ENCODE data around the gene TTC7B. TPM values are rescaled to one million over a fixed set of nuclear protein-coding genes. Genes with fewer than 3 reads are reported as not detected.
A peak's percentile ranks its signal among the peaks of the same experiment; 100 is the strongest.

Gene TTC7B
- total RNA-seq, 1 experiment from 2014 or later, result 9.6 TPM

DNA sequence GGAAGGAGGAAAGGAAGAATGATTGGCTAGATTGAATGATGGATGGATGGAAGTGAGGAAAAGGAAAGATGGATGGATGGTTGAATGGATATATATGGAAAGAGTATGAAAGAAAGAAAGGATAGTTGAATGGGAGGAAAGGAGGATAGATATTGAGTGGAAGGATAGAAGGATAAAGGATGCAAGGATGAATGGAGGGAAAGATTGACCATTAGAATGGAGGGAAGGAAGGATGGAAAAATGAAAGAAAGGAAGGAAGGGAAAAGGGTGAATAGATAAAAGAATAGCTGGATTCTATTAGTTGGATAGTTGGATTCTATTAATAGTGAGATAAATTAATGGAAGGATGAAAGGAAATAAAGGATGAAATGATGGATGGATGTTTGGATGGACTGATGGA, 313.5 kb downstream of the TTC7B start:
- TF ChIP-seq, protein P1, sequence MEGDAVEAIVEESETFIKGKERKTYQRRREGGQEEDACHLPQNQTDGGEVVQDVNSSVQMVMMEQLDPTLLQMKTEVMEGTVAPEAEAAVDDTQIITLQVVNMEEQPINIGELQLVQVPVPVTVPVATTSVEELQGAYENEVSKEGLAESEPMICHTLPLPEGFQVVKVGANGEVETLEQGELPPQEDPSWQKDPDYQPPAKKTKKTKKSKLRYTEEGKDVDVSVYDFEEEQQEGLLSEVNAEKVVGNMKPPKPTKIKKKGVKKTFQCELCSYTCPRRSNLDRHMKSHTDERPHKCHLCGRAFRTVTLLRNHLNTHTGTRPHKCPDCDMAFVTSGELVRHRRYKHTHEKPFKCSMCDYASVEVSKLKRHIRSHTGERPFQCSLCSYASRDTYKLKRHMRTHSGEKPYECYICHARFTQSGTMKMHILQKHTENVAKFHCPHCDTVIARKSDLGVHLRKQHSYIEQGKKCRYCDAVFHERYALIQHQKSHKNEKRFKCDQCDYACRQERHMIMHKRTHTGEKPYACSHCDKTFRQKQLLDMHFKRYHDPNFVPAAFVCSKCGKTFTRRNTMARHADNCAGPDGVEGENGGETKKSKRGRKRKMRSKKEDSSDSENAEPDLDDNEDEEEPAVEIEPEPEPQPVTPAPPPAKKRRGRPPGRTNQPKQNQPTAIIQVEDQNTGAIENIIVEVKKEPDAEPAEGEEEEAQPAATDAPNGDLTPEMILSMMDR (IDR thresholded peaks at IDR 0.05; ENCODE audit: unreplicated experiment), result no peak
- no peak for DNase-seq
- H3K27me3 Mint-ChIP-seq (ENCODE audit: unreplicated experiment), result peaks cover 13% of the 10 kb centered on the region
- H3K27ac Mint-ChIP-seq (ENCODE audit: unreplicated experiment), result peak overlapping the region; percentile 1
- CTCF ChIA-PET, result no interaction called here
- no TSS peak for BruUV-seq (replicated peaks)
- intact Hi-C loops (cut with micrococcal nuclease; ENCODE audit: unreplicated experiment), result no loop called here
- peaks cover 34% of the 10 kb centered on the region for H3K4me1 Mint-ChIP-seq (ENCODE audit: low read depth, unreplicated experiment)
- peaks cover 12% of the 10 kb centered on the region for H3K36me3 Mint-ChIP-seq (ENCODE audit: insufficient read depth, unreplicated experiment)
- no peaks in the 10 kb centered on the region for H3K9me3 Mint-ChIP-seq (ENCODE audit: low read depth, unreplicated experiment)
- no peak overlapping the region for H3K4me3 Mint-ChIP-seq (ENCODE audit: low read depth, unreplicated experiment)

DNA sequence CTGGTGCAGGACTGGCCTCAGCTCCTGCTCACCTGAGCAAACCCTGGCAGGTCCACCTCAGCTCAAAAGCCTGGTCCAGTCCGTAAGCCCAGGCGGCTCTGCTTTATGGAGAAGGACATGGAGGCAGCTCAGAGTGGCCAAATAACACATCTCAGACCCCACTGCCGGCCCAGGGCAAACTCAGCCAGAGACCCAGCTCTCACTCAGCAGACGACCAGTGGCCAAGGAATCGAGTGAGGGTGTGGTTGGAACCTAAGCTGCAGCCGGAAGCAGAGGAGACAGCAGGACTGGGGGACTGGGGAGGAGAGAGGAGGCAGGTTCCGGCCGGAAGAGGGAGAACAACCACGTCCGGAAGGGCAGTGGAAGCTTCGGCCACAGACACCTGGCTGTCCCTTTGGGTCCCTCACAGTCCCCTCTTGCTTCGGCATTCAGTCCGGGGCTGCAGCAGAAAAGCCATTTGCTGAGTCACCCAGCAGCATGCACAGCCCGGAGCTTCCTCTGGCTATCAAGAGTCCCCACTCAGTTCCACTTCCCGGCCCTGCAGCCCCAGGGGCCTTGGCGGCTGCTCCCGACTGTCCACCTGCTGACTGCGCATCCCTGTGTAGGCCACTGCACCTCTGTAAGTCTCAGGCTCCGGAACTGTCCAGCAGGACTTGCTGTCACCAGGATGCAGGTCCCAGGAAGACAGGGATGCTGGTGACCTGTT, 315.4 kb downstream of the TTC7B start:
- peaks cover 15% of the 10 kb centered on the region for H3K27me3 Mint-ChIP-seq (ENCODE audit: unreplicated experiment)
- CTCF ChIA-PET, result no interaction called here
- no peak overlapping the region for H3K27ac Mint-ChIP-seq (ENCODE audit: unreplicated experiment)
- peaks cover 12% of the 10 kb centered on the region for H3K36me3 Mint-ChIP-seq (ENCODE audit: insufficient read depth, unreplicated experiment)
- peak; percentile 46 for DNase-seq
- TF ChIP-seq, protein P1 (IDR thresholded peaks at IDR 0.05; ENCODE audit: unreplicated experiment), result no peak
- H3K4me3 Mint-ChIP-seq (ENCODE audit: low read depth, unreplicated experiment), result no peak overlapping the region
- no TSS peak for BruUV-seq (replicated peaks)
- intact Hi-C loops (cut with micrococcal nuclease; ENCODE audit: unreplicated experiment), result no loop called here
- H3K4me1 Mint-ChIP-seq (ENCODE audit: low read depth, unreplicated experiment), result peaks cover 29% of the 10 kb centered on the region
- H3K9me3 Mint-ChIP-seq (ENCODE audit: low read depth, unreplicated experiment), result no peaks in the 10 kb centered on the region

DNA sequence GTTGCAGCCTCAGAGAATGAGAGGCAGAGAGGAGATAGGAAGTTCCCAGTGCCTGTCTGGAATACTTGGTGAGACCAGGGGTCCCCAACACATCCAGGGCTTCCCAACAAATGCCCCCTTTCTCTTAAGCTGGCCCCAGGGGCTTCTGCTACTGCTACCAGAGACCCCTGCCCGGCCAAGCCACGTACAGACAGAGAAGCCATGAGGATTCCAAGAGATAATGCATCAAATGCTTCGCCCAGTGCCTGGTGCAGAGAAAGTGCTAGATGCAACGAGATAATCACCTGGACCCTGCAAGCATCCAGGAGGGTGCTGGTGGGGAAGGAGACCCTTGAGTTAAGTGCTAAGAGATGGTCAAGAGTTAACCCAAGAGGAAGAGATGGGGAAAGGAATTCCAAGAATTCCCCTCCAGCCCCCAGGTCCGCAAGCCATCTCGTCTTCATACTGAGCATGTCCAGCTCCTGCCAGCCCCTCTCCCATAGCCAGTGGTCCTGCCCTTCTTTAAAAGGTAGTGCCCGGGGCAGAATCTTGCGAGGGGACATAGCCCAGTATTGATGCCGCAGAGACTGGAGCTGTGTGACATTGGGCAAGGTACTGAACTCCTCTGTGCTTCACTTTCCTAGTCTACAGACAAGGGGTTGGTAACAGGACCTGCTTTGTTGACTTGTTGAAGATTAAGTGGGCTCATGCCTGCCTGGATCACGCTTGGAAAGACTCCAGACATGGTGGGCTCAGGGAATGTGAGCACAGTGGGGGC, 316.1 kb downstream of the TTC7B start:
- no peak for DNase-seq
- TF ChIP-seq, protein P1 (IDR thresholded peaks at IDR 0.05; ENCODE audit: unreplicated experiment), result no peak
- H3K9me3 Mint-ChIP-seq (ENCODE audit: low read depth, unreplicated experiment), result no peaks in the 10 kb centered on the region
- peaks cover 12% of the 10 kb centered on the region for H3K36me3 Mint-ChIP-seq (ENCODE audit: insufficient read depth, unreplicated experiment)
- peaks cover 29% of the 10 kb centered on the region for H3K4me1 Mint-ChIP-seq (ENCODE audit: low read depth, unreplicated experiment)
- CTCF ChIA-PET, result no interaction called here
- intact Hi-C loops (cut with micrococcal nuclease; ENCODE audit: unreplicated experiment), result no loop called here
- H3K4me3 Mint-ChIP-seq (ENCODE audit: low read depth, unreplicated experiment), result no peak overlapping the region
- peaks cover 15% of the 10 kb centered on the region for H3K27me3 Mint-ChIP-seq (ENCODE audit: unreplicated experiment)
- BruUV-seq (replicated peaks), result no TSS peak
- no peak overlapping the region for H3K27ac Mint-ChIP-seq (ENCODE audit: unreplicated experiment)

DNA sequence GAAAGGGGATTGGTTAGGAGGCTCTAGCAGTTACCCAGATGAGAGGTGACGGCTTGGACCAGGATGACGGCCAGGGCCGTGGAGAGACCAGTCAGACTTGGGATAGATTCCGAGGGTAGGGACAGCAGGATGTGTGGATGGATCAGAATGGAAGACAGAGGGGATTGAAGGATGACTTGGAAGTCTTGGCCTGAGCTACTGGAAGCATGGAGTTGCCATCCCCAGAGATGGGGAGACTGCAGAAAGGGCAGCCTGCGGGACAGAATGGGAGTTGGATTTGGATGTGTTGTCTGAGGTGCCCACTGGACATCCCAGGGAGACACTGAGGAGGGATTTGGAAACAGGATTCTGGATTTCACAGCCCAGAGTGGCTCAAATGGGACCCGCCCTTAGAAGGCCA, 317.1 kb downstream of the TTC7B start:
- peaks cover 15% of the 10 kb centered on the region for H3K27me3 Mint-ChIP-seq (ENCODE audit: unreplicated experiment)
- no peak overlapping the region for H3K27ac Mint-ChIP-seq (ENCODE audit: unreplicated experiment)
- TF ChIP-seq, protein P1 (IDR thresholded peaks at IDR 0.05; ENCODE audit: unreplicated experiment), result no peak
- H3K4me3 Mint-ChIP-seq (ENCODE audit: low read depth, unreplicated experiment), result no peak overlapping the region
- H3K4me1 Mint-ChIP-seq (ENCODE audit: low read depth, unreplicated experiment), result peaks cover 29% of the 10 kb centered on the region
- no peaks in the 10 kb centered on the region for H3K9me3 Mint-ChIP-seq (ENCODE audit: low read depth, unreplicated experiment)
- peaks cover 12% of the 10 kb centered on the region for H3K36me3 Mint-ChIP-seq (ENCODE audit: insufficient read depth, unreplicated experiment)
- DNase-seq, result no peak
- no TSS peak for BruUV-seq (replicated peaks)
- CTCF ChIA-PET, result no interaction called here
- intact Hi-C loops (cut with micrococcal nuclease; ENCODE audit: unreplicated experiment), result no loop called here

Data from Calu3 (cell line).